ENCODE results near the gene ITFG2.

- TF ChIP-seq POLR2A (IDR thresholded peaks at IDR 0.05; ENCODE audit: low read length) (no peak), GATA1 (IDR thresholded peaks at IDR 0.05; ENCODE audit: low read depth, low read length) (no peak)
Measured at GRCh38 chr12:2779281-2779680, 33.2 kb upstream of the ITFG2 start.
